Loucy (cell line): ENCODE results near the gene COL27A1.

Experiments
- H2AFZ ChIP-seq: fragments of 200-600 bp; sonication (generic); 2 replicates; pipeline ENCODE4 v1.6.0; 2016; ENCODE audit warnings: antibody characterized with exemption, mild to moderate bottlenecking, low read length, moderate library complexity
- H3F3A ChIP-seq: fragments of 200-600 bp; 2 replicates; pipeline ENCODE4 v1.6.0; 2016; ENCODE audit warnings: antibody characterized with exemption, low read depth, mild to moderate bottlenecking
- H3K27me3 ChIP-seq: fragments of 200-600 bp; sonication (generic); 2 replicates; pipeline ENCODE4 v1.6.1; 2014; ENCODE audit warnings: low read length, mild to moderate bottlenecking; ENCODE audit not compliant: insufficient read depth, poor library complexity, severe bottlenecking
- H3K36me3 ChIP-seq: fragments of 200-600 bp; sonication (generic); 2 replicates; pipeline ENCODE4 v1.6.1; 2016; ENCODE audit warnings: low read length; ENCODE audit not compliant: insufficient read depth
- H3K4me1 ChIP-seq: fragments of 200-600 bp; sonication (generic); 2 replicates; pipeline ENCODE4 v1.5.1; 2014; ENCODE audit warnings: low read length, mild to moderate bottlenecking; ENCODE audit not compliant: insufficient read depth, poor library complexity, severe bottlenecking
- H3K4me2 ChIP-seq: fragments of 200-600 bp; sonication (generic); 2 replicates; pipeline ENCODE4 v1.6.0; 2014; ENCODE audit warnings: antibody characterized with exemption, low read length, low read depth, mild to moderate bottlenecking; ENCODE audit not compliant: poor library complexity, severe bottlenecking
- H3K4me3 ChIP-seq: fragments of 200-600 bp; sonication (generic); 2 replicates; pipeline ENCODE4 v1.5.1; 2014; ENCODE audit warnings: low read length, mild to moderate bottlenecking, mixed read lengths; ENCODE audit not compliant: poor library complexity, severe bottlenecking
- H3K79me2 ChIP-seq: fragments of 200-600 bp; sonication (generic); 2 replicates; pipeline ENCODE4 v1.6.1; 2014; ENCODE audit warnings: low read length; ENCODE audit not compliant: insufficient read depth
- H3K9ac ChIP-seq: fragments of 200-600 bp; sonication (generic); 2 replicates; pipeline ENCODE4 v1.6.0; 2014; ENCODE audit warnings: mild to moderate bottlenecking, low read depth, low read length, moderate library complexity; ENCODE audit not compliant: poor library complexity, severe bottlenecking
- H3K9me2 ChIP-seq: fragments of 200-600 bp; sonication (generic); replicated peaks from 2 replicates; pipeline ENCODE4 v1.6.1; 2016; ENCODE audit warnings: low read depth, low read length, mixed read lengths
- H3K9me3 ChIP-seq: fragments of 200-600 bp; sonication (generic); 2 replicates; pipeline ENCODE4 v1.6.1; 2014; ENCODE audit warnings: mild to moderate bottlenecking, antibody characterized with exemption, low read length, low read depth; ENCODE audit not compliant: insufficient read depth
- H4K20me1 ChIP-seq: fragments of 200-600 bp; sonication (generic); 2 replicates; pipeline ENCODE4 v1.6.0; 2014; ENCODE audit warnings: antibody characterized with exemption, low read length, mild to moderate bottlenecking; ENCODE audit not compliant: insufficient read depth, poor library complexity, severe bottlenecking
- CTCF ChIP-seq: fragments of 200-600 bp; sonication (generic); conservative IDR thresholded peaks from 2 replicates; pipeline ENCODE4 v1.5.1; 2014; ENCODE audit warnings: mild to moderate bottlenecking, antibody characterized with exemption, low read length
- EZH2phosphoT487 ChIP-seq: fragments of 200-600 bp; IDR thresholded peaks from 2 replicates; pipeline ENCODE4 v1.6.1; 2018; ENCODE audit warnings: antibody characterized with exemption, mild to moderate bottlenecking, moderate library complexity, borderline replicate concordance

COL27A1 gene

GRCh38 chr9:114181607-114182409 lies 26.5 kb downstream of the COL27A1 start:
- Histone ChIP-seq H3K9ac (no peak overlapping the region), H4K20me1 (no peaks in the 10 kb centered on the region), H3K9me3 (no peaks in the 10 kb centered on the region), H3K36me3 (no peaks in the 10 kb centered on the region), H2AFZ (no peak overlapping the region), H3K4me2 (no peak overlapping the region), H3K4me1 (no peaks in the 10 kb centered on the region), H3F3A (no peaks in the 10 kb centered on the region), H3K27me3 (no peaks in the 10 kb centered on the region), H3K79me2 (no peaks in the 10 kb centered on the region), H3K4me3 (no peak overlapping the region), H3K9me2 (no peaks in the 10 kb centered on the region)
- no peak for TF ChIP-seq CTCF
- no peak for TF ChIP-seq EZH2phosphoT487

- TF ChIP-seq CTCF: no peak
- TF ChIP-seq EZH2phosphoT487: no peak
- H3K79me2 ChIP-seq: no peaks in the 10 kb centered on the region
- no peaks in the 10 kb centered on the region for H3K9me3 ChIP-seq
- H3K4me2 ChIP-seq: no peak overlapping the region
- no peaks in the 10 kb centered on the region for H3K36me3 ChIP-seq
- no peaks in the 10 kb centered on the region for H3K4me1 ChIP-seq
- no peak overlapping the region for H3K9ac ChIP-seq
- no peaks in the 10 kb centered on the region for H3K9me2 ChIP-seq
- H2AFZ ChIP-seq: no peak overlapping the region
- H4K20me1 ChIP-seq: no peaks in the 10 kb centered on the region
- no peak overlapping the region for H3K4me3 ChIP-seq
- no peaks in the 10 kb centered on the region for H3F3A ChIP-seq
- no peaks in the 10 kb centered on the region for H3K27me3 ChIP-seq
These were observed 27.7 kb downstream of the COL27A1 start for GRCh38 chr9:114183006-114183405.

DNA sequence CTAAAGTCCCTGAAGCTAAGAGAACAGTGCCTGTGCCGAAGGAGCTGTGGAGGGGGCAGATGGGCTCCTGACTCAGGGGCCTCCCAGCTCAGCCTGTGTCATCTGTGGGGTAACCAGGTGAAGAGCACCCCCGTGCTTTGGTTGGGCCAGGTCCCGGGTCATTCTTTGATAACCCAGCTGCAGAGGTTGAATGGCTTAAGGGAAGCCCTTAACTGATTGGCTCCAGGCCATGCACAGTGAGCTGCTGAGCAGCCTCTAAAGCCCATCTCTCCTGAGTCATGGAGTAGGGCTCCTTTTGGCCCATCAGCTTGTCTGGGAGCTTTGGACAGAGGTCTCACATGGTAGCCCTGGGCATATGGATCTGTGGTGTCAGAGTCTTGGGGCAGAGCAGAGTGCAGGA lies 28.7 kb downstream of the COL27A1 start:
- Histone ChIP-seq H3K27me3 (no peaks in the 10 kb centered on the region), H3K79me2 (no peaks in the 10 kb centered on the region), H3K9ac (no peak overlapping the region), H3K4me2 (no peak overlapping the region), H3K4me3 (no peak overlapping the region), H3K9me2 (no peaks in the 10 kb centered on the region), H3K4me1 (no peaks in the 10 kb centered on the region), H4K20me1 (no peaks in the 10 kb centered on the region), H2AFZ (no peak overlapping the region), H3K36me3 (no peaks in the 10 kb centered on the region), H3K9me3 (no peaks in the 10 kb centered on the region), H3F3A (no peaks in the 10 kb centered on the region)
- no peak for TF ChIP-seq EZH2phosphoT487
- TF ChIP-seq CTCF: no peak
